GM12891 (cell line): Measurements from ENCODE around the gene PTPN14.

Source experiments
- POLR2A ChIP-seq: IDR thresholded peaks from 2 replicates; pipeline ENCODE4 v1.6.1; 2011; ENCODE audit warnings: low read depth, low read length, control low read depth
- POLR2AphosphoS5 ChIP-seq: IDR thresholded peaks from 2 replicates; pipeline ENCODE4 v1.6.1; 2011; ENCODE audit warnings: low read depth, low read length, control low read depth
- SPI1 ChIP-seq: IDR thresholded peaks from 2 replicates; pipeline ENCODE4 v1.6.1; 2011; ENCODE audit warnings: low read depth, low read length, control low read depth
- TAF1 ChIP-seq: IDR thresholded peaks from 2 replicates; pipeline ENCODE4 v1.6.1; 2011; ENCODE audit warnings: low read depth, low read length, control low read depth

GRCh38 chr1:214571281-214571680, 19.9 kb upstream of the PTPN14 start:
- no peak for TF ChIP-seq TAF1
- TF ChIP-seq POLR2A = no peak
- no peak for TF ChIP-seq SPI1
- no peak for TF ChIP-seq POLR2AphosphoS5
